Caco-2 (cell line): ENCODE data around the gene FHIT. TPM values are rescaled to one million over a fixed set of nuclear protein-coding genes. Genes with fewer than 3 reads are reported as not detected.

ENCODE experiments used
- BruUV-seq: library from RNA; stranded (reverse); fragments of 400-500 nt; replicated peaks from 2 replicates; lab custom pipeline; 2021; lab: Mats Ljungman, UMichigan
- CTCF ChIA-PET: fragments of 300-600 bp; sonication (Branson Sonifier 250); formaldehyde crosslinking; loops from one replicate; lab custom pipeline; 2022; ENCODE audit warnings: antibody characterized with exemption; lab: Charles Lee
- POLR2A ChIA-PET: fragments of 300-600 bp; sonication (Branson Sonifier 250); formaldehyde crosslinking; loops from one replicate; lab custom pipeline; 2022; ENCODE audit warnings: antibody characterized with exemption; lab: Charles Lee
- DNase-seq, 2 experiments: peaks; one replicate each; pipeline versions ENCODE4 v3.0.0 to v3.0.0-alpha.2; 2020 to 2022
- H3K27me3 ChIP-seq: replicated peaks from 2 replicates; pipeline ENCODE4 v1.6.0; 2011; ENCODE audit warnings: low read length; ENCODE audit not compliant: control insufficient read depth, insufficient read depth
- H3K36me3 ChIP-seq: 2 replicates; pipeline ENCODE4 v1.5.1; 2011; ENCODE audit warnings: low read length; ENCODE audit not compliant: control insufficient read depth, insufficient read depth
- H3K4me1 ChIP-seq: fragments of 250-450 bp; sonication (Bioruptor Pico); 2 replicates; pipeline ENCODE4 v1.5.1; 2020; ENCODE audit warnings: mild to moderate bottlenecking
- H3K4me3 ChIP-seq: 2 replicates; pipeline ENCODE4 v1.5.1; 2011; ENCODE audit warnings: low read depth, mild to moderate bottlenecking, control low read depth, low read length
- H3K9me3 ChIP-seq: fragments of 250-450 bp; sonication (Bioruptor Pico); 2 replicates; pipeline ENCODE4 v1.5.1; 2020; ENCODE audit warnings: mild to moderate bottlenecking, moderate library complexity
- H3K27ac Mint-ChIP-seq: one replicate; pipeline ENCODE4 v1.8.0; 2022; ENCODE audit warnings: mixed read lengths; ENCODE audit not compliant: unreplicated experiment
- H3K27me3 Mint-ChIP-seq: one replicate; pipeline ENCODE4 v1.8.0; 2022; ENCODE audit warnings: mixed read lengths; ENCODE audit not compliant: insufficient read depth, unreplicated experiment
- H3K36me3 Mint-ChIP-seq: one replicate; pipeline ENCODE4 v1.8.0; 2022; ENCODE audit warnings: mild to moderate bottlenecking, mixed read lengths; ENCODE audit not compliant: insufficient read depth, unreplicated experiment
- H3K4me1 Mint-ChIP-seq: one replicate; pipeline ENCODE4 v1.8.0; 2022; ENCODE audit warnings: low read depth, mixed read lengths; ENCODE audit not compliant: unreplicated experiment
- H3K4me3 Mint-ChIP-seq: one replicate; pipeline ENCODE4 v1.8.0; 2022; ENCODE audit warnings: mild to moderate bottlenecking, moderate library complexity, mixed read lengths; ENCODE audit not compliant: unreplicated experiment
- H3K9me3 Mint-ChIP-seq: one replicate; pipeline ENCODE4 v1.8.0; 2022; ENCODE audit warnings: mixed read lengths; ENCODE audit not compliant: unreplicated experiment
- CTCF ChIP-seq, 2 experiments: fragments of 200-600 bp in 1 of 2; IDR thresholded peaks; 1 replicate in 1 of 2; 2 replicates in 1 of 2; pipeline versions ENCODE4 v1.5.1 to v1.8.0; 2011 to 2022; ENCODE audit warnings: antibody characterized with exemption in 1 of 2, control low read depth in 1 of 2, inconsistent platforms in 1 of 2, low read depth in 1 of 2, low read length in 1 of 2, mild to moderate bottlenecking in 1 of 2, moderate library complexity in 1 of 2; ENCODE audit not compliant: insufficient read depth in 1 of 2, severe bottlenecking in 1 of 2, unreplicated experiment in 1 of 2
- intact Hi-C: fragments of 100-400 bp; cut with micrococcal nuclease; formaldehyde crosslinking; loops from one replicate; pipeline ENCODE4 v1.10.0; 2022; ENCODE audit not compliant: unreplicated experiment
- total RNA-seq: library from RNA; stranded (reverse); gene quantifications from 2 replicates; pipeline ENCODE4 v1.2.3, GENCODE V29; 2022

FHIT gene
- total RNA-seq, 1 experiment from 2014 or later: 8.3 TPM

- H3K4me3 Mint-ChIP-seq: no peak overlapping the region
- no peaks in the 10 kb centered on the region for H3K36me3 Mint-ChIP-seq
- intact Hi-C loops: no loop called here
- H3K27me3 ChIP-seq: no peaks in the 10 kb centered on the region
- H3K36me3 ChIP-seq: no peaks in the 10 kb centered on the region
- H3K4me1 Mint-ChIP-seq: no peaks in the 10 kb centered on the region
- peaks cover 3% of the 10 kb centered on the region for H3K27me3 Mint-ChIP-seq
- no peaks in the 10 kb centered on the region for H3K4me1 ChIP-seq
- BruUV-seq: no TSS peak
- ChIA-PET POLR2A (no interaction called here), CTCF (no interaction called here)
- H3K27ac Mint-ChIP-seq: no peak overlapping the region
- no peaks in the 10 kb centered on the region for H3K9me3 ChIP-seq
- H3K4me3 ChIP-seq: no peak overlapping the region
- no peak for TF ChIP-seq CTCF (IDR thresholded peaks at IDR 0.05; ENCODE audit: insufficient read depth in 1 of 2, low read depth in 1 of 2, low read length in 1 of 2, severe bottlenecking in 1 of 2, unreplicated experiment in 1 of 2)
- DNase-seq: no peak
- H3K9me3 Mint-ChIP-seq: no peaks in the 10 kb centered on the region
These were observed 1426.4 kb downstream of the FHIT start for GRCh38 chr3:59824876-59825275.

- ChIA-PET CTCF (no interaction called here), POLR2A (no interaction called here)
- intact Hi-C loops: no loop called here
- TF ChIP-seq CTCF (IDR thresholded peaks at IDR 0.05; ENCODE audit: insufficient read depth in 1 of 2, low read depth in 1 of 2, low read length in 1 of 2, severe bottlenecking in 1 of 2, unreplicated experiment in 1 of 2): no peak
- Mint-ChIP-seq H3K36me3 (no peaks in the 10 kb centered on the region), H3K4me3 (no peak overlapping the region), H3K9me3 (no peaks in the 10 kb centered on the region), H3K27ac (no peak overlapping the region), H3K4me1 (peaks cover 9% of the 10 kb centered on the region), H3K27me3 (peaks cover 3% of the 10 kb centered on the region)
- BruUV-seq: no TSS peak
- Histone ChIP-seq H3K27me3 (no peaks in the 10 kb centered on the region), H3K36me3 (no peaks in the 10 kb centered on the region), H3K4me1 (no peaks in the 10 kb centered on the region), H3K4me3 (no peak overlapping the region), H3K9me3 (no peaks in the 10 kb centered on the region)
- no peak for DNase-seq
These were observed 1430.0 kb downstream of the FHIT start for GRCh38 chr3:59821274-59821673.

- H3K36me3 Mint-ChIP-seq: no peaks in the 10 kb centered on the region
- Histone ChIP-seq H3K27me3 (no peaks in the 10 kb centered on the region), H3K9me3 (no peaks in the 10 kb centered on the region), H3K4me3 (no peak overlapping the region), H3K36me3 (no peaks in the 10 kb centered on the region), H3K4me1 (no peaks in the 10 kb centered on the region)
- ChIA-PET POLR2A (no interaction called here), CTCF (no interaction called here)
- no peak for DNase-seq
- no peak overlapping the region for H3K27ac Mint-ChIP-seq
- H3K27me3 Mint-ChIP-seq: peaks cover 3% of the 10 kb centered on the region
- H3K4me1 Mint-ChIP-seq: peaks cover 9% of the 10 kb centered on the region
- no peak overlapping the region for H3K4me3 Mint-ChIP-seq
- intact Hi-C loops: no loop called here
- no peaks in the 10 kb centered on the region for H3K9me3 Mint-ChIP-seq
- no peak for TF ChIP-seq CTCF (IDR thresholded peaks at IDR 0.05; ENCODE audit: insufficient read depth in 1 of 2, low read depth in 1 of 2, low read length in 1 of 2, severe bottlenecking in 1 of 2, unreplicated experiment in 1 of 2)
- no TSS peak for BruUV-seq
These were observed 1430.8 kb downstream of the FHIT start for GRCh38 chr3:59820352-59820934.
